Ascending aorta (tissue), 2 donors: Measurements from ENCODE around the gene TTC8. TPM values are rescaled to one million over a fixed set of nuclear protein-coding genes. Genes with fewer than 3 reads are reported as not detected.
A peak's percentile ranks its signal among the peaks of the same experiment; 100 is the strongest.

ENCODE experiments used
- DNase-seq, 2 donors: peaks; one replicate each; pipeline ENCODE4 v3.0.0-alpha.2; 2019; ENCODE audit warnings: low spot score in 2 of 2
- H3K27ac ChIP-seq, 2 donors: fragments of 200-600 bp; sonication (generic); one replicate each; pipeline ENCODE4 v1.5.1; 2016 to 2017; ENCODE audit warnings: mild to moderate bottlenecking in 1 of 2
- H3K27me3 ChIP-seq: fragments of 200-600 bp; sonication (generic); one replicate; pipeline ENCODE4 v1.5.1; 2017
- H3K36me3 ChIP-seq, 2 donors: fragments of 200-600 bp; sonication (generic); one replicate each; pipeline ENCODE4 v1.5.1; 2016
- H3K4me1 ChIP-seq, 2 donors: fragments of 200-600 bp; sonication (generic); one replicate each; pipeline ENCODE4 v1.5.1; 2016 to 2017; ENCODE audit warnings: mild to moderate bottlenecking in 1 of 2
- H3K4me3 ChIP-seq, 2 donors: fragments of 200-600 bp; sonication (generic); one replicate each; pipeline ENCODE4 v1.5.1; 2016 to 2017; ENCODE audit warnings: mild to moderate bottlenecking in 1 of 2
- H3K9me3 ChIP-seq, 2 donors: fragments of 200-600 bp; sonication (generic); one replicate each; pipeline ENCODE4 v1.5.1; 2016
- CTCF ChIP-seq, 3 experiments: fragments of 200-600 bp in 2 of 3; fragments of 450-650 bp in 1 of 3; sonication (generic) in 2 of 3; IDR thresholded peaks; one replicate each; pipeline ENCODE4 v1.5.1; 2016 to 2019; ENCODE audit warnings: antibody characterized with exemption in 3 of 3, mild to moderate bottlenecking in 1 of 3, moderate library complexity in 1 of 3
- intact Hi-C: fragments of 100-400 bp; cut with DNase I; formaldehyde crosslinking; loops from one replicate; pipeline ENCODE4 v1.15.1; 2023
- total RNA-seq: library from RNA; depleted of rRNA; stranded (reverse); fragments of >200 nt; gene quantifications from one replicate; pipeline ENCODE4 v1.1.0, GENCODE V29; 2016

Gene TTC8
- total RNA-seq, 1 donor from 2014 or later = 24.4 TPM

- no peaks in the 10 kb centered on the region for H3K36me3 ChIP-seq
- intact Hi-C loops = loop anchor here (2.0 to 10.0 kb wide), 2 partner anchors 1131 to 1579 kb away; no protein-coding TSS in a partner anchor
- peaks cover 0 to 6% of the 10 kb centered on the region in 2 donors for H3K4me1 ChIP-seq
- TF ChIP-seq CTCF (IDR thresholded peaks at IDR 0.05) = no peak
- H3K4me3 ChIP-seq = peak overlapping the region; percentile 71 to 78
- DNase-seq = no peak
- no peaks in the 10 kb centered on the region for H3K9me3 ChIP-seq
- no peaks in the 10 kb centered on the region for H3K27me3 ChIP-seq
- peak overlapping the region in 1 of 2 donors; percentile 72 for H3K27ac ChIP-seq
Measured at GRCh38 chr14:88825503-88825902, 1.1 kb downstream of the TTC8 start.

GRCh38 chr14:88829188-88829587 is 4.7 kb downstream of the TTC8 start:
- no peak for TF ChIP-seq CTCF (IDR thresholded peaks at IDR 0.05)
- DNase-seq = no peak
- no peaks in the 10 kb centered on the region for H3K9me3 ChIP-seq
- H3K27ac ChIP-seq = peak overlapping the region; percentile 27 to 81
- H3K4me1 ChIP-seq = peaks cover 4 to 11% of the 10 kb centered on the region in 2 donors
- intact Hi-C loops = loop anchor here (10.0 kb wide), 1 partner anchor 1576 kb away; no protein-coding TSS in a partner anchor
- H3K4me3 ChIP-seq = no peak overlapping the region
- no peaks in the 10 kb centered on the region for H3K27me3 ChIP-seq
- no peaks in the 10 kb centered on the region for H3K36me3 ChIP-seq

GRCh38 chr14:88829685-88830302 is 5.3 kb downstream of the TTC8 start:
- DNase-seq = no peak
- intact Hi-C loops = loop anchor here (5.0 to 10.0 kb wide), 3 partner anchors 277 to 1575 kb away; partner anchors contain the start of gene FOXN3
- peaks cover 4 to 17% of the 10 kb centered on the region in 2 donors for H3K4me1 ChIP-seq
- H3K27ac ChIP-seq = peak overlapping the region; percentile 27 to 81
- no peaks in the 10 kb centered on the region for H3K36me3 ChIP-seq
- no peaks in the 10 kb centered on the region for H3K9me3 ChIP-seq
- H3K27me3 ChIP-seq = no peaks in the 10 kb centered on the region
- no peak for TF ChIP-seq CTCF (IDR thresholded peaks at IDR 0.05)
- no peak overlapping the region for H3K4me3 ChIP-seq

GRCh38 chr14:88831284-88831683 is 6.8 kb downstream of the TTC8 start:
- H3K4me3 ChIP-seq = no peak overlapping the region
- no peak for TF ChIP-seq CTCF (IDR thresholded peaks at IDR 0.05)
- H3K27ac ChIP-seq = peak overlapping the region; percentile 56 to 81
- DNase-seq = peak in 1 of 2 donors; percentile 77
- intact Hi-C loops = loop anchor here (5.0 to 10.0 kb wide), 2 partner anchors 279 to 584 kb away; partner anchors contain the start of gene FOXN3
- H3K4me1 ChIP-seq = peaks cover 8 to 22% of the 10 kb centered on the region in 2 donors
- no peaks in the 10 kb centered on the region for H3K9me3 ChIP-seq
- H3K36me3 ChIP-seq = no peaks in the 10 kb centered on the region
- no peaks in the 10 kb centered on the region for H3K27me3 ChIP-seq

- peak overlapping the region in 1 of 2 donors; percentile 19 for H3K4me3 ChIP-seq
- no peak for TF ChIP-seq CTCF (IDR thresholded peaks at IDR 0.05)
- intact Hi-C loops = loop anchor here (2.0 to 10.0 kb wide), 4 partner anchors 42 to 843 kb away; partner anchors contain the start of genes EML5, FOXN3 and GALC
- H3K9me3 ChIP-seq = no peaks in the 10 kb centered on the region
- DNase-seq = no peak
- H3K27ac ChIP-seq = peak overlapping the region; percentile 66 to 81
- H3K27me3 ChIP-seq = no peaks in the 10 kb centered on the region
- H3K36me3 ChIP-seq = no peaks in the 10 kb centered on the region
- peaks cover 8 to 17% of the 10 kb centered on the region in 2 donors for H3K4me1 ChIP-seq
Measured at GRCh38 chr14:88834883-88835431, 10.5 kb downstream of the TTC8 start.
